ENCODE measurements around the gene MRPS9.

MRPS9 gene

GRCh38 chr2:105102963-105103421 lies 65.1 kb downstream of the MRPS9 start:
- 33% methylated on average over 13 of the region's 13 CpGs for WGBS
- Histone ChIP-seq H3K9ac (ENCODE audit: low read depth, low read length) (peak overlapping the region; percentile 52; the same call in 1 of the 2 replicates), H3K9me3 (ENCODE audit: insufficient read depth, low read depth, low read length) (no peaks in the 10 kb centered on the region), H3K4me1 (ENCODE audit: insufficient read depth, low read length) (peaks cover 10% of the 10 kb centered on the region), H3K36me3 (ENCODE audit: insufficient read depth, low read length) (peaks cover 32% of the 10 kb centered on the region), H3K27ac (ENCODE audit: low read depth, low read length) (peak overlapping the region; percentile 53), H3K4me3 (ENCODE audit: low read length) (peak overlapping the region; percentile 36), H3K27me3 (ENCODE audit: insufficient read depth, low read length) (no peaks in the 10 kb centered on the region)

- 94% methylated on average over 6 of the region's 6 CpGs for WGBS
- H3K27me3 ChIP-seq (ENCODE audit: insufficient read depth, low read length) = no peaks in the 10 kb centered on the region
- H3K36me3 ChIP-seq (ENCODE audit: insufficient read depth, low read length) = peaks cover 27% of the 10 kb centered on the region
- peak overlapping the region; percentile 52; the same call in 1 of the 2 replicates for H3K9ac ChIP-seq (ENCODE audit: low read depth, low read length)
- H3K27ac ChIP-seq (ENCODE audit: low read depth, low read length) = peak overlapping the region; percentile 53
- H3K9me3 ChIP-seq (ENCODE audit: insufficient read depth, low read depth, low read length) = no peaks in the 10 kb centered on the region
- peaks cover 10% of the 10 kb centered on the region for H3K4me1 ChIP-seq (ENCODE audit: insufficient read depth, low read length)
- peak overlapping the region; percentile 36 for H3K4me3 ChIP-seq (ENCODE audit: low read length)
Measured at GRCh38 chr2:105103481-105103880, 65.6 kb downstream of the MRPS9 start.

GRCh38 chr2:105104208-105104731 lies 66.4 kb downstream of the MRPS9 start:
- Histone ChIP-seq H3K4me1 (ENCODE audit: insufficient read depth, low read length) (peaks cover 10% of the 10 kb centered on the region), H3K9ac (ENCODE audit: low read depth, low read length) (no peak overlapping the region), H3K27me3 (ENCODE audit: insufficient read depth, low read length) (no peaks in the 10 kb centered on the region), H3K9me3 (ENCODE audit: insufficient read depth, low read depth, low read length) (no peaks in the 10 kb centered on the region), H3K27ac (ENCODE audit: low read depth, low read length) (no peak overlapping the region), H3K4me3 (ENCODE audit: low read length) (no peak overlapping the region), H3K36me3 (ENCODE audit: insufficient read depth, low read length) (peaks cover 20% of the 10 kb centered on the region)
- 96% methylated on average over 8 of the region's 8 CpGs for WGBS

GRCh38 chr2:105110295-105110829 lies 72.5 kb downstream of the MRPS9 start:
- Histone ChIP-seq H3K9me3 (ENCODE audit: insufficient read depth, low read depth, low read length) (no peaks in the 10 kb centered on the region), H3K4me1 (ENCODE audit: insufficient read depth, low read length) (no peaks in the 10 kb centered on the region; the same call in 1 of the 2 replicates), H3K27me3 (ENCODE audit: insufficient read depth, low read length) (no peaks in the 10 kb centered on the region), H3K4me3 (ENCODE audit: low read length) (no peak overlapping the region), H3K27ac (ENCODE audit: low read depth, low read length) (no peak overlapping the region), H3K36me3 (ENCODE audit: insufficient read depth, low read length) (no peaks in the 10 kb centered on the region), H3K9ac (ENCODE audit: low read depth, low read length) (no peak overlapping the region)
- 90% methylated on average over 4 of the region's 5 CpGs for WGBS

GRCh38 chr2:105111365-105112150 lies 73.7 kb downstream of the MRPS9 start:
- Histone ChIP-seq H3K4me1 (ENCODE audit: insufficient read depth, low read length) (no peaks in the 10 kb centered on the region; the same call in 1 of the 2 replicates), H3K36me3 (ENCODE audit: insufficient read depth, low read length) (no peaks in the 10 kb centered on the region), H3K9me3 (ENCODE audit: insufficient read depth, low read depth, low read length) (no peaks in the 10 kb centered on the region), H3K4me3 (ENCODE audit: low read length) (no peak overlapping the region), H3K27me3 (ENCODE audit: insufficient read depth, low read length) (no peaks in the 10 kb centered on the region), H3K9ac (ENCODE audit: low read depth, low read length) (no peak overlapping the region), H3K27ac (ENCODE audit: low read depth, low read length) (no peak overlapping the region)
- 95% methylated on average over 15 of the region's 15 CpGs for WGBS

GRCh38 chr2:105112345-105112744 lies 74.5 kb downstream of the MRPS9 start:
- H3K9ac ChIP-seq (ENCODE audit: low read depth, low read length) = no peak overlapping the region
- 80% methylated on average over 12 of the region's 12 CpGs for WGBS
- no peaks in the 10 kb centered on the region for H3K9me3 ChIP-seq (ENCODE audit: insufficient read depth, low read depth, low read length)
- H3K4me1 ChIP-seq (ENCODE audit: insufficient read depth, low read length) = no peaks in the 10 kb centered on the region; the same call in 1 of the 2 replicates
- no peak overlapping the region for H3K27ac ChIP-seq (ENCODE audit: low read depth, low read length)
- H3K27me3 ChIP-seq (ENCODE audit: insufficient read depth, low read length) = no peaks in the 10 kb centered on the region
- H3K36me3 ChIP-seq (ENCODE audit: insufficient read depth, low read length) = no peaks in the 10 kb centered on the region
- no peak overlapping the region for H3K4me3 ChIP-seq (ENCODE audit: low read length)

GRCh38 chr2:105113616-105114291 lies 75.9 kb downstream of the MRPS9 start:
- H3K9ac ChIP-seq (ENCODE audit: low read depth, low read length) = no peak overlapping the region
- H3K4me3 ChIP-seq (ENCODE audit: low read length) = no peak overlapping the region
- H3K4me1 ChIP-seq (ENCODE audit: insufficient read depth, low read length) = no peaks in the 10 kb centered on the region
- no peak overlapping the region for H3K27ac ChIP-seq (ENCODE audit: low read depth, low read length)
- no peaks in the 10 kb centered on the region for H3K36me3 ChIP-seq (ENCODE audit: insufficient read depth, low read length)
- 83% methylated on average over 4 of the region's 4 CpGs for WGBS
- no peaks in the 10 kb centered on the region for H3K9me3 ChIP-seq (ENCODE audit: insufficient read depth, low read depth, low read length)
- no peaks in the 10 kb centered on the region for H3K27me3 ChIP-seq (ENCODE audit: insufficient read depth, low read length)

GRCh38 chr2:105114551-105114950 lies 76.7 kb downstream of the MRPS9 start:
- Histone ChIP-seq H3K9ac (ENCODE audit: low read depth, low read length) (no peak overlapping the region), H3K27ac (ENCODE audit: low read depth, low read length) (no peak overlapping the region), H3K4me3 (ENCODE audit: low read length) (no peak overlapping the region), H3K4me1 (ENCODE audit: insufficient read depth, low read length) (no peaks in the 10 kb centered on the region), H3K27me3 (ENCODE audit: insufficient read depth, low read length) (no peaks in the 10 kb centered on the region), H3K36me3 (ENCODE audit: insufficient read depth, low read length) (no peaks in the 10 kb centered on the region), H3K9me3 (ENCODE audit: insufficient read depth, low read depth, low read length) (no peaks in the 10 kb centered on the region)
- WGBS = 9% methylated on average over 3 of the region's 4 CpGs

GRCh38 chr2:105116348-105116747 lies 78.5 kb downstream of the MRPS9 start:
- H3K9ac ChIP-seq (ENCODE audit: low read depth, low read length) = no peak overlapping the region
- no peaks in the 10 kb centered on the region for H3K36me3 ChIP-seq (ENCODE audit: insufficient read depth, low read length)
- no peak overlapping the region for H3K4me3 ChIP-seq (ENCODE audit: low read length)
- H3K9me3 ChIP-seq (ENCODE audit: insufficient read depth, low read depth, low read length) = no peaks in the 10 kb centered on the region
- H3K4me1 ChIP-seq (ENCODE audit: insufficient read depth, low read length) = no peaks in the 10 kb centered on the region
- WGBS = 96% methylated on average over 5 of the region's 5 CpGs
- H3K27ac ChIP-seq (ENCODE audit: low read depth, low read length) = no peak overlapping the region
- H3K27me3 ChIP-seq (ENCODE audit: insufficient read depth, low read length) = no peaks in the 10 kb centered on the region

- Histone ChIP-seq H3K27ac (ENCODE audit: low read depth, low read length) (no peak overlapping the region), H3K9me3 (ENCODE audit: insufficient read depth, low read depth, low read length) (no peaks in the 10 kb centered on the region), H3K4me1 (ENCODE audit: insufficient read depth, low read length) (no peaks in the 10 kb centered on the region), H3K4me3 (ENCODE audit: low read length) (no peak overlapping the region), H3K36me3 (ENCODE audit: insufficient read depth, low read length) (no peaks in the 10 kb centered on the region), H3K27me3 (ENCODE audit: insufficient read depth, low read length) (no peaks in the 10 kb centered on the region), H3K9ac (ENCODE audit: low read depth, low read length) (no peak overlapping the region)
- 93% methylated on average over 6 of the region's 6 CpGs for WGBS
Measured at GRCh38 chr2:105117565-105117964, 79.7 kb downstream of the MRPS9 start.

GRCh38 chr2:105118960-105119359 lies 81.1 kb downstream of the MRPS9 start:
- no peaks in the 10 kb centered on the region for H3K9me3 ChIP-seq (ENCODE audit: insufficient read depth, low read depth, low read length)
- no peaks in the 10 kb centered on the region for H3K36me3 ChIP-seq (ENCODE audit: insufficient read depth, low read length)
- no peak overlapping the region for H3K27ac ChIP-seq (ENCODE audit: low read depth, low read length)
- peak overlapping the region; percentile 37 for H3K4me3 ChIP-seq (ENCODE audit: low read length)
- no peaks in the 10 kb centered on the region for H3K27me3 ChIP-seq (ENCODE audit: insufficient read depth, low read length)
- H3K4me1 ChIP-seq (ENCODE audit: insufficient read depth, low read length) = no peaks in the 10 kb centered on the region
- 75% methylated on average over 23 of the region's 23 CpGs for WGBS
- H3K9ac ChIP-seq (ENCODE audit: low read depth, low read length) = no peak overlapping the region
